ENCODE results near the gene TPT1.

TPT1 gene

GRCh38 chr13:45315520-45316167 is 25.3 kb downstream of the TPT1 start:
- in situ Hi-C loops (cut with HindIII; ENCODE audit: low sequenced_read_pairs): no loop called here
- TF ChIP-seq CTCF (IDR thresholded peaks at IDR 0.05; ENCODE audit: low read depth, low read length): no peak
- H3K4me3 ChIP-seq (ENCODE audit: low read depth, low read length): no peak overlapping the region
- DNase-seq (ENCODE audit: low read depth, low spot score): no peak

- DNase-seq (ENCODE audit: low read depth, low spot score): no peak
- in situ Hi-C loops (cut with HindIII; ENCODE audit: low sequenced_read_pairs): no loop called here
- TF ChIP-seq CTCF (IDR thresholded peaks at IDR 0.05; ENCODE audit: low read depth, low read length): no peak
- H3K4me3 ChIP-seq (ENCODE audit: low read depth, low read length): no peak overlapping the region
Observed at GRCh38 chr13:45314822-45315221, 26.2 kb downstream of the TPT1 start.

GRCh38 chr13:45310341-45311131 is 30.4 kb downstream of the TPT1 start:
- no peak for TF ChIP-seq CTCF (IDR thresholded peaks at IDR 0.05; ENCODE audit: low read depth, low read length)
- peak overlapping the region; percentile 34 for H3K4me3 ChIP-seq (ENCODE audit: low read depth, low read length)
- DNase-seq (ENCODE audit: low read depth, low spot score): no peak

GRCh38 chr13:45306966-45307365 is 34.0 kb downstream of the TPT1 start:
- TF ChIP-seq CTCF (IDR thresholded peaks at IDR 0.05; ENCODE audit: low read depth, low read length): no peak
- in situ Hi-C loops (cut with HindIII; ENCODE audit: low sequenced_read_pairs): no loop called here
- H3K4me3 ChIP-seq (ENCODE audit: low read depth, low read length): no peak overlapping the region

More at GRCh38 chr13:45310341-45311131, 30.4 kb downstream of the TPT1 start:
- in situ Hi-C loops (cut with HindIII; ENCODE audit: low sequenced_read_pairs): no loop called here

GRCh38 chr13:45305079-45305478 is 35.9 kb downstream of the TPT1 start:
- no peak for DNase-seq (ENCODE audit: low read depth, low spot score)
- in situ Hi-C loops (cut with HindIII; ENCODE audit: low sequenced_read_pairs): no loop called here
- TF ChIP-seq CTCF (IDR thresholded peaks at IDR 0.05; ENCODE audit: low read depth, low read length): no peak
- no peak overlapping the region for H3K4me3 ChIP-seq (ENCODE audit: low read depth, low read length)

More at GRCh38 chr13:45306966-45307365, 34.0 kb downstream of the TPT1 start:
- no peak for DNase-seq (ENCODE audit: low read depth, low spot score)

- no peak for TF ChIP-seq CTCF (IDR thresholded peaks at IDR 0.05; ENCODE audit: low read depth, low read length)
- H3K4me3 ChIP-seq (ENCODE audit: low read depth, low read length): no peak overlapping the region
- in situ Hi-C loops (cut with HindIII; ENCODE audit: low sequenced_read_pairs): no loop called here
- no peak for DNase-seq (ENCODE audit: low read depth, low spot score)
Observed at GRCh38 chr13:45303866-45304265, 37.1 kb downstream of the TPT1 start.
